ENCODE measurements around the gene PRM3. TPM values are rescaled to one million over a fixed set of nuclear protein-coding genes. Genes with fewer than 3 reads are reported as not detected.

PRM3 gene
- total RNA-seq, 1 donor from 2014 or later, result not detected

GRCh38 chr16:11307639-11308492, 34.4 kb upstream of the PRM3 start:
- no peaks in the 10 kb centered on the region for H3K27me3 Mint-ChIP-seq (ENCODE audit: low read depth)
- DNase-seq (ENCODE audit: low read depth, low spot score), result no peak
- H3K4me1 Mint-ChIP-seq, result peaks cover 6% of the 10 kb centered on the region
- H3K9me3 Mint-ChIP-seq, result no peaks in the 10 kb centered on the region
- no peak overlapping the region for H3K27ac Mint-ChIP-seq (ENCODE audit: unreplicated experiment)
- TF ChIP-seq, protein P1, sequence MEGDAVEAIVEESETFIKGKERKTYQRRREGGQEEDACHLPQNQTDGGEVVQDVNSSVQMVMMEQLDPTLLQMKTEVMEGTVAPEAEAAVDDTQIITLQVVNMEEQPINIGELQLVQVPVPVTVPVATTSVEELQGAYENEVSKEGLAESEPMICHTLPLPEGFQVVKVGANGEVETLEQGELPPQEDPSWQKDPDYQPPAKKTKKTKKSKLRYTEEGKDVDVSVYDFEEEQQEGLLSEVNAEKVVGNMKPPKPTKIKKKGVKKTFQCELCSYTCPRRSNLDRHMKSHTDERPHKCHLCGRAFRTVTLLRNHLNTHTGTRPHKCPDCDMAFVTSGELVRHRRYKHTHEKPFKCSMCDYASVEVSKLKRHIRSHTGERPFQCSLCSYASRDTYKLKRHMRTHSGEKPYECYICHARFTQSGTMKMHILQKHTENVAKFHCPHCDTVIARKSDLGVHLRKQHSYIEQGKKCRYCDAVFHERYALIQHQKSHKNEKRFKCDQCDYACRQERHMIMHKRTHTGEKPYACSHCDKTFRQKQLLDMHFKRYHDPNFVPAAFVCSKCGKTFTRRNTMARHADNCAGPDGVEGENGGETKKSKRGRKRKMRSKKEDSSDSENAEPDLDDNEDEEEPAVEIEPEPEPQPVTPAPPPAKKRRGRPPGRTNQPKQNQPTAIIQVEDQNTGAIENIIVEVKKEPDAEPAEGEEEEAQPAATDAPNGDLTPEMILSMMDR (conservative IDR thresholded peaks at IDR 0.05), result no peak
- no peaks in the 10 kb centered on the region for H3K36me3 Mint-ChIP-seq (ENCODE audit: low read depth)
- H3K4me3 Mint-ChIP-seq, result no peak overlapping the region

DNA sequence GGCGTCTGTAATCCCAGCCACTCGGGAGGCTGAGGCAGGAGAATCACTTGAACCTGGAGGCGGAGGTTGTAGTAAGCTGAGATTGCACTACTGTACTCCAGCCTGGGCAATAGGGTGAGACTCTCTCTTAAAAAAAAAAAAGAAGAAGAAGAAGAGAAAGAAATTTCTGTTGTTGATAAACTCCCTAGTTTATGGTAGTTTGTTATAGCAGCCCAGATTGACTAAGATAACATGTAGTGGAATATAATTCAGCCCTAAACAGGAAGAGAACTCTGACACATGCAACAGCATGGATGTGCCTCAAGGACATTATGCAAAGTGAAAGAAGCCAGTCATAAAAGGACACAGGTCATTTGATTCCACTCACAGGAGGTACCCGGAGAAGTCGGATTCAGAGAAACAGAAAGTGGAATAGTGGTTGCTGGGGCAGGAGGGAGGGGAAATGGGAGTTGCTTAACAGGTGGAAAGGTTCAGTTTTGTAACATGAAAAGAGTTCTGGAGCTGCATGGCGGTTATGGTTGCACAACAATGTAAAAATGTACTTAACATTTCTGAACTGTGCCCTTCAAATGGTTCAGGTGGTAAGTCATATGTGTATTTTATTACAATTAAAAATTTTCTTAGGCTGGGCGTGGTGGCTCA, 33.7 kb upstream of the PRM3 start:
- no peaks in the 10 kb centered on the region for H3K27me3 Mint-ChIP-seq (ENCODE audit: low read depth)
- H3K4me3 Mint-ChIP-seq, result no peak overlapping the region
- no peaks in the 10 kb centered on the region for H3K36me3 Mint-ChIP-seq (ENCODE audit: low read depth)
- H3K4me1 Mint-ChIP-seq, result peaks cover 4% of the 10 kb centered on the region
- no peak overlapping the region for H3K27ac Mint-ChIP-seq (ENCODE audit: unreplicated experiment)
- no peaks in the 10 kb centered on the region for H3K9me3 Mint-ChIP-seq
- TF ChIP-seq, protein P1 (conservative IDR thresholded peaks at IDR 0.05), result no peak
- no peak for DNase-seq (ENCODE audit: low read depth, low spot score)

DNA sequence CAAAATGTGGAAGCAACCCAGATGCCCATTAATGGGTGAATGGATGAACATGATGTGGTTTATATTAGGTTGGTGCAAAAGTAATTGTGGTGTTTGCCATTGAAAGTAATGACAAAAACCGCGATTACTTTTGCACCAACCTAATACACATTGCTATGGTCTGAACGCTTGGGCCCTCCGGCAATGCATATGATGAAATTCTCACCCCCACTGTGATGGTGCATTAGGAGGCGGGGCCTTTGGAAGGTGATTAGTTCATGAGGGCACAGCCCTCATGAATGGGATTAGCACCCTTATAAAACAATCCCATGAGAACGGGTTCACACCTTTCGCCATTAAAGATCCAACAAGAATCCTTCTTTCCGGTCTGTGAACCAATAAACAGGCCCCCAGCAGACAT, 33.0 kb upstream of the PRM3 start:
- H3K27me3 Mint-ChIP-seq (ENCODE audit: low read depth), result no peaks in the 10 kb centered on the region
- peaks cover 4% of the 10 kb centered on the region for H3K4me1 Mint-ChIP-seq
- TF ChIP-seq, protein P1 (conservative IDR thresholded peaks at IDR 0.05), result no peak
- no peaks in the 10 kb centered on the region for H3K36me3 Mint-ChIP-seq (ENCODE audit: low read depth)
- no peaks in the 10 kb centered on the region for H3K9me3 Mint-ChIP-seq
- H3K27ac Mint-ChIP-seq (ENCODE audit: unreplicated experiment), result no peak overlapping the region
- DNase-seq (ENCODE audit: low read depth, low spot score), result no peak
- H3K4me3 Mint-ChIP-seq, result no peak overlapping the region

DNA sequence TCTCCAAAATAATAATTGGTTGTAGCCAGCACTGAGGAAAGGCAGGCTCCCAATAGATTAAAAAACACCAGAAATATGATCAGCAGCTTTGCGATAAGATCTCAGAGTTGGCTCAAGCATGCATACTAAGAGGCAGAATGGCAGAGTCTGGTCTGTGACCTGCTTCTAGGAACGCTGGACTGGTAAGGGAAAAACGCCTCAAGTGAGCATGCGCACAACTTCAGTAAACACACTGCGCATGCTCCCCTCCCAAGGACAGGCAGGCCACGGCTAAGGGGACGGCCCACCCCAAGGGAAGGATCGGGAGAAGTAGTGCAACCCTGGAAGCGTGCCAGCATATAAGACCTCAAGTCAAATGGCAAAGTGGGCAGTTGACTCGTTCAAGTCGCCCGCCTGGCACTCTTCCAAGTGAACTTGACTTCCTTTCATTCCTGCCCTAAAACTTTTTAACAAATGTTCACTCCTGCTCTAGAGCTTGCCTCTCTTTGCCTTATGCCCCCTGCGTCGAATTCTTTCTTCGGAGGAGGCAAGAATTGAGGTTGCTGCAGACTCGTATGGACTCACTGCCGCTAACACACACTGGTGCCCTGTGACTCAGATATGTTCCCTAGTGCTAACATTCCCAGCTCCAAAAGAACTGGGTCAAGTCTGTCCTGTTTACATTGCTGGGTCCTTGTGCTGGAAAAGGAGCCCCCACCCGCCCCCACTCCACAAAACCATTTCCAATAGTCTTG, 30.1 kb upstream of the PRM3 start:
- H3K9me3 Mint-ChIP-seq, result no peaks in the 10 kb centered on the region
- H3K4me1 Mint-ChIP-seq, result no peaks in the 10 kb centered on the region
- no peak overlapping the region for H3K4me3 Mint-ChIP-seq
- no peak overlapping the region for H3K27ac Mint-ChIP-seq (ENCODE audit: unreplicated experiment)
- no peaks in the 10 kb centered on the region for H3K27me3 Mint-ChIP-seq (ENCODE audit: low read depth)
- TF ChIP-seq, protein P1 (conservative IDR thresholded peaks at IDR 0.05), result no peak
- no peak for DNase-seq (ENCODE audit: low read depth, low spot score)
- no peaks in the 10 kb centered on the region for H3K36me3 Mint-ChIP-seq (ENCODE audit: low read depth)

DNA sequence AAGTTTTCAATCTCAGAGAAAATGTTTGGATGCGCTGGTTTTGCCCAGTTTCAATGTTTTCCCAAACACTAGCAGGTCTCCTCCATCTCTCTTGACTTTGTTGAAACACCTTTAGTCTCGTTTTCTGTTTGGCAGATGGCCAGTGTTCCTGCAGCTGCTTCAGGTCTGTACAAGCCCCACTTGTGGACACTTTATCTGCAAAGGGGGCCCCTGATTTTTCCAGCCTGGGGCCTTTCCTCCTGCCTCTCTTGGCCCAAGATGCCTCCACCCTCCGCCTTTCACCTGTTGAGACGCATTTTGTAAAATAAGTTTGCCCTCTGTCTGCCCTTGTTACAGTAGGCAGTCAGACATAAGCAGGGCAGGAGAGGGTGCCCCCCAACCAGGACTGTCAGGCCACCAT, 29.5 kb upstream of the PRM3 start:
- TF ChIP-seq, protein P1 (conservative IDR thresholded peaks at IDR 0.05), result no peak
- no peak overlapping the region for H3K27ac Mint-ChIP-seq (ENCODE audit: unreplicated experiment)
- no peak for DNase-seq (ENCODE audit: low read depth, low spot score)
- no peaks in the 10 kb centered on the region for H3K36me3 Mint-ChIP-seq (ENCODE audit: low read depth)
- H3K9me3 Mint-ChIP-seq, result no peaks in the 10 kb centered on the region
- H3K4me1 Mint-ChIP-seq, result no peaks in the 10 kb centered on the region
- no peak overlapping the region for H3K4me3 Mint-ChIP-seq
- H3K27me3 Mint-ChIP-seq (ENCODE audit: low read depth), result no peaks in the 10 kb centered on the region
